Measurements from ENCODE around the gene FLYWCH2.

- TF ChIP-seq CTCF (IDR thresholded peaks at IDR 0.05 in 4 of 5, conservative IDR thresholded peaks at IDR 0.05 in 1 of 5) = no peak
- TF ChIP-seq POLR2A (IDR thresholded peaks at IDR 0.05) = no peak
Measured at GRCh38 chr16:2929693-2930092, 46.7 kb downstream of the FLYWCH2 start.
